Keratinocyte (primary cell): Measurements from ENCODE around the gene RNF227. TPM values are rescaled to one million over a fixed set of nuclear protein-coding genes. Genes with fewer than 3 reads are reported as not detected.
A peak's percentile ranks its signal among the peaks of the same experiment; 100 is the strongest.

Experiments used
- DNase-seq: peaks from one replicate; pipeline ENCODE4 v3.0.0-alpha.2; 2011; ENCODE audit warnings: low read depth, missing footprints, low spot score
- FAIRE-seq: peaks from 2 replicates; lab custom pipeline; 2011; peaks lifted over from hg19 to GRCh38; lab: Jason Lieb, UNC
- H2AFZ ChIP-seq: 2 replicates; pipeline ENCODE4 v1.6.0; 2012; ENCODE audit warnings: low read length, control low read depth, inconsistent platforms; ENCODE audit not compliant: control insufficient read depth
- H3K27ac ChIP-seq: 2 replicates; pipeline ENCODE4 v1.5.1; 2011; ENCODE audit warnings: low read length; ENCODE audit not compliant: control insufficient read depth, insufficient read depth
- H3K27me3 ChIP-seq: 3 replicates; pipeline ENCODE4 v1.6.0; 2011; ENCODE audit warnings: low read length; ENCODE audit not compliant: control insufficient read depth, insufficient read depth; ENCODE audit errors: extremely low read depth
- H3K36me3 ChIP-seq, 2 experiments: 2 replicates in 1 of 2; 3 replicates in 1 of 2; pipeline ENCODE4 v1.5.1; 2011; ENCODE audit warnings: low read length in 2 of 2, mild to moderate bottlenecking in 1 of 2; ENCODE audit not compliant: control insufficient read depth in 2 of 2, insufficient read depth in 2 of 2; ENCODE audit errors: extremely low read depth in 1 of 2
- H3K4me1 ChIP-seq: 3 replicates; pipeline ENCODE4 v1.5.1; 2011; ENCODE audit warnings: low read length; ENCODE audit not compliant: control insufficient read depth, insufficient read depth; ENCODE audit errors: extremely low read depth
- H3K4me2 ChIP-seq: 3 replicates; pipeline ENCODE4 v1.6.0; 2011; ENCODE audit warnings: low read depth, low read length; ENCODE audit not compliant: control insufficient read depth, insufficient read depth; ENCODE audit errors: extremely low read depth
- H3K4me3 ChIP-seq, 3 experiments: fragments of 200-600 bp in 1 of 3; sonication (generic) in 1 of 3; 2 replicates in 2 of 3; 3 replicates in 1 of 3; pipeline ENCODE4 v1.5.1; 2011 to 2016; ENCODE audit warnings: low read length in 3 of 3, mild to moderate bottlenecking in 3 of 3, control low read depth in 2 of 3, inconsistent platforms in 1 of 3, low read depth in 1 of 3, mixed read lengths in 1 of 3, mixed run types in 1 of 3, moderate library complexity in 1 of 3; ENCODE audit not compliant: control insufficient read depth in 2 of 3, insufficient read depth in 2 of 3; ENCODE audit errors: extremely low read depth in 1 of 3
- H3K79me2 ChIP-seq: 2 replicates; pipeline ENCODE4 v1.6.0; 2012; ENCODE audit warnings: low read length; ENCODE audit not compliant: control insufficient read depth, insufficient read depth
- H3K9ac ChIP-seq: 3 replicates; pipeline ENCODE4 v1.6.0; 2011; ENCODE audit warnings: low read length; ENCODE audit not compliant: control insufficient read depth, insufficient read depth; ENCODE audit errors: extremely low read depth
- H3K9me1 ChIP-seq: 3 replicates; pipeline ENCODE4 v1.6.0; 2011; ENCODE audit warnings: low read length; ENCODE audit not compliant: control insufficient read depth, insufficient read depth; ENCODE audit errors: extremely low read depth
- H3K9me3 ChIP-seq: 2 replicates; pipeline ENCODE4 v1.5.1; 2012; ENCODE audit warnings: low read depth, low read length; ENCODE audit not compliant: control insufficient read depth
- H4K20me1 ChIP-seq: 3 replicates; pipeline ENCODE4 v1.6.0; 2011; ENCODE audit warnings: low read length; ENCODE audit not compliant: control insufficient read depth, insufficient read depth; ENCODE audit errors: extremely low read depth
- CTCF ChIP-seq, 3 experiments: IDR thresholded peaks in 1 of 3; conservative IDR thresholded peaks in 1 of 3; optimal IDR thresholded peaks in 1 of 3; 2 replicates in 2 of 3; 3 replicates in 1 of 3; pipeline versions ENCODE3 to v1.5.1; 2011; ENCODE audit warnings: low read length in 3 of 3, mild to moderate bottlenecking in 3 of 3, moderate library complexity in 2 of 3, control low read depth in 1 of 3, inconsistent platforms in 1 of 3; ENCODE audit not compliant: insufficient read depth in 2 of 3; ENCODE audit errors: extremely low read depth in 1 of 3
- EZH2 ChIP-seq: IDR thresholded peaks from one replicate; pipeline ENCODE4 v1.6.1; 2012; ENCODE audit warnings: inconsistent platforms, mild to moderate bottlenecking, low read length, moderate library complexity
- dilution Hi-C: fragments of 300-500 bp; cut with MboI; formaldehyde crosslinking; loops from one replicate; pipeline ENCODE4 v1.7.0; 2020; ENCODE audit warnings: low sequenced_read_pairs; ENCODE audit not compliant: extremely low pct_ligation_motif_present
- polyA plus RNA-seq, 5 experiments: library from polyadenylated mRNA; depleted of rRNA in 3 of 5; stranded (reverse) in 3 of 5; stranded (forward) in 1 of 5; unstranded in 1 of 5; fragments of >200 nt; gene quantifications; 1 replicate in 1 of 5; 2 replicates in 3 of 5; 3 replicates in 1 of 5; pipeline versions ENCODE4 v1.2.1 to v1.2.3, GENCODE V29; 2011 to 2012; ENCODE audit warnings: missing spikeins in 2 of 5, low read depth in 1 of 5, low replicate concordance in 1 of 5

RNF227 gene
- polyA plus RNA-seq, 1 donor (not counting 4 experiments of a cell fraction or from before 2014, with no cell fraction given) = 3.6 TPM

GRCh38 chr17:7922845-7923628 is 6.9 kb upstream of the RNF227 start:
- Histone ChIP-seq H3K4me2 (peak overlapping the region; percentile 84), H3K27ac (peak overlapping the region; percentile 34), H3K9me3 (no peaks in the 10 kb centered on the region), H3K4me3 (peak overlapping the region in 2 of 3 experiments; percentile 51 to 71), H3K9ac (peak overlapping the region; percentile 63), H3K9me1 (no peaks in the 10 kb centered on the region), H3K27me3 (no peaks in the 10 kb centered on the region), H2AFZ (peak overlapping the region; percentile 89), H3K79me2 (no peaks in the 10 kb centered on the region), H4K20me1 (no peaks in the 10 kb centered on the region), H3K4me1 (peaks cover 9% of the 10 kb centered on the region), H3K36me3 (peaks cover 0 to 3% of the 10 kb centered on the region in 2 experiments)
- TF ChIP-seq CTCF (optimal IDR thresholded peaks at IDR 0.05 in 1 of 3, IDR thresholded peaks at IDR 0.05 in 1 of 3, conservative IDR thresholded peaks at IDR 0.05 in 1 of 3; ENCODE audit: extremely low read depth in 1 of 3, insufficient read depth in 2 of 3, low read length in 3 of 3) (no peak), EZH2 (no peak)
- DNase-seq (no peak), FAIRE-seq (peak; percentile 41)
- dilution Hi-C loops = no loop called here

GRCh38 chr17:7922269-7922844 is 6.3 kb upstream of the RNF227 start:
- Histone ChIP-seq H4K20me1 (no peaks in the 10 kb centered on the region), H3K4me1 (peaks cover 9% of the 10 kb centered on the region), H3K79me2 (no peaks in the 10 kb centered on the region), H3K4me3 (peak overlapping the region in 2 of 3 experiments; percentile 51 to 71), H2AFZ (peak overlapping the region; percentile 89), H3K27me3 (no peaks in the 10 kb centered on the region), H3K9ac (peak overlapping the region; percentile 63), H3K27ac (peak overlapping the region; percentile 34), H3K9me1 (no peaks in the 10 kb centered on the region), H3K4me2 (peak overlapping the region; percentile 84), H3K9me3 (no peaks in the 10 kb centered on the region), H3K36me3 (no peaks in the 10 kb centered on the region)
- TF ChIP-seq EZH2 (no peak), CTCF (optimal IDR thresholded peaks at IDR 0.05 in 1 of 3, IDR thresholded peaks at IDR 0.05 in 1 of 3, conservative IDR thresholded peaks at IDR 0.05 in 1 of 3; ENCODE audit: extremely low read depth in 1 of 3, insufficient read depth in 2 of 3, low read length in 3 of 3) (peak in 1 of 3 experiments; percentile 3)
- no peak for DNase-seq
- no peak for FAIRE-seq
- dilution Hi-C loops = no loop called here
